Epithelial cell of proximal tubule (primary cell): ENCODE data around the gene ACD. TPM values are rescaled to one million over a fixed set of nuclear protein-coding genes. Genes with fewer than 3 reads are reported as not detected.

ENCODE experiments used
- DNase-seq: peaks from one replicate; pipeline ENCODE4 v3.0.0-alpha.2; 2011; ENCODE audit warnings: low read depth
- H3K4me3 ChIP-seq: 2 replicates; pipeline ENCODE4 v1.5.1; 2011; ENCODE audit warnings: low read depth, mild to moderate bottlenecking, low read length
- total RNA-seq: library from RNA; depleted of rRNA; stranded (reverse); fragments of >200 nt; gene quantifications from 2 replicates; pipeline ENCODE4 v1.2.3, GENCODE V29; 2015
- TF ChIP-seq, protein P1 (sequence below): conservative IDR thresholded peaks from 2 replicates; pipeline ENCODE4 v1.5.1; 2012; ENCODE audit warnings: low read depth, mild to moderate bottlenecking, low read length

ACD gene
- total RNA-seq, 1 donor from 2014 or later, result 71.6 TPM

DNA sequence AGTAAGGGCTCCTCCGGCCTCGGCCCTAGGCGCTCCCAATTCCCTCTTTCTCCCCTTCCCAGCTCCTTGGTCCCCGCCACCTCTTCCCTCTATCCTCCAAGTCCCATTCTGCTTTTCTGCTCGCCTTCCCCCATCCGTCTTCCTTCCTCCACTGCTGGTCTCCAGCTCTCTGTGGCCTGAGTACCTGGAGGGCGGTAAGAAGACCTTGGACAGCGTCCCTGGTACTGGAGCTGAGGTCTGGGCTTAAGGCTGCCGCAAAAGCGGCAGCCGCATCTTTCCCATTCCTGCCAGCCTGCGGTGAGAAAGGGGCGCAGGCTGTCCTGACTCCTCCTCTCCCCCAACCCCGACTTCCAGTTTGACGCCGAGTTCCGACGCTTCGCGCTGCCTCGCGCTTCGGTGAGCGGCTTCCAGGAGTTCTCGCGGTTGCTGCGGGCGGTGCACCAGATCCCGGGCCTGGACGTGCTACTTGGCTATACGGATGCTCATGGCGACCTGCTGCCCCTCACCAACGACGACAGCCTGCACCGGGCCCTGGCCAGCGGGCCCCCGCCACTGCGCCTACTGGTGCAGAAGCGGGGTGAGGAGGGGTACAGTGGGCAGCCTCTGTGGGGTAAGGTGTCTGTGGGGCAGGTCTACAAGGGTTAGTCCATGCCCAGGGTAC, 1.2 kb upstream of the ACD start:
- peak overlapping the region; percentile 98 for H3K4me3 ChIP-seq
- peak; percentile 30 for DNase-seq
- TF ChIP-seq, protein P1, sequence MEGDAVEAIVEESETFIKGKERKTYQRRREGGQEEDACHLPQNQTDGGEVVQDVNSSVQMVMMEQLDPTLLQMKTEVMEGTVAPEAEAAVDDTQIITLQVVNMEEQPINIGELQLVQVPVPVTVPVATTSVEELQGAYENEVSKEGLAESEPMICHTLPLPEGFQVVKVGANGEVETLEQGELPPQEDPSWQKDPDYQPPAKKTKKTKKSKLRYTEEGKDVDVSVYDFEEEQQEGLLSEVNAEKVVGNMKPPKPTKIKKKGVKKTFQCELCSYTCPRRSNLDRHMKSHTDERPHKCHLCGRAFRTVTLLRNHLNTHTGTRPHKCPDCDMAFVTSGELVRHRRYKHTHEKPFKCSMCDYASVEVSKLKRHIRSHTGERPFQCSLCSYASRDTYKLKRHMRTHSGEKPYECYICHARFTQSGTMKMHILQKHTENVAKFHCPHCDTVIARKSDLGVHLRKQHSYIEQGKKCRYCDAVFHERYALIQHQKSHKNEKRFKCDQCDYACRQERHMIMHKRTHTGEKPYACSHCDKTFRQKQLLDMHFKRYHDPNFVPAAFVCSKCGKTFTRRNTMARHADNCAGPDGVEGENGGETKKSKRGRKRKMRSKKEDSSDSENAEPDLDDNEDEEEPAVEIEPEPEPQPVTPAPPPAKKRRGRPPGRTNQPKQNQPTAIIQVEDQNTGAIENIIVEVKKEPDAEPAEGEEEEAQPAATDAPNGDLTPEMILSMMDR, result no peak

GRCh38 chr16:67660564-67661028, 536 bp upstream of the ACD start, which contains the start of gene PARD6A:
TSS of gene PARD6A (plus strand) at chr16:67660960. CDS start at chr16:67661039, 79 bp downstream.
- H3K4me3 ChIP-seq, result peak within 1 kb of the TSS; percentile 98
- TF ChIP-seq, protein P1, result no peak
- peak; percentile 40 for DNase-seq

DNA sequence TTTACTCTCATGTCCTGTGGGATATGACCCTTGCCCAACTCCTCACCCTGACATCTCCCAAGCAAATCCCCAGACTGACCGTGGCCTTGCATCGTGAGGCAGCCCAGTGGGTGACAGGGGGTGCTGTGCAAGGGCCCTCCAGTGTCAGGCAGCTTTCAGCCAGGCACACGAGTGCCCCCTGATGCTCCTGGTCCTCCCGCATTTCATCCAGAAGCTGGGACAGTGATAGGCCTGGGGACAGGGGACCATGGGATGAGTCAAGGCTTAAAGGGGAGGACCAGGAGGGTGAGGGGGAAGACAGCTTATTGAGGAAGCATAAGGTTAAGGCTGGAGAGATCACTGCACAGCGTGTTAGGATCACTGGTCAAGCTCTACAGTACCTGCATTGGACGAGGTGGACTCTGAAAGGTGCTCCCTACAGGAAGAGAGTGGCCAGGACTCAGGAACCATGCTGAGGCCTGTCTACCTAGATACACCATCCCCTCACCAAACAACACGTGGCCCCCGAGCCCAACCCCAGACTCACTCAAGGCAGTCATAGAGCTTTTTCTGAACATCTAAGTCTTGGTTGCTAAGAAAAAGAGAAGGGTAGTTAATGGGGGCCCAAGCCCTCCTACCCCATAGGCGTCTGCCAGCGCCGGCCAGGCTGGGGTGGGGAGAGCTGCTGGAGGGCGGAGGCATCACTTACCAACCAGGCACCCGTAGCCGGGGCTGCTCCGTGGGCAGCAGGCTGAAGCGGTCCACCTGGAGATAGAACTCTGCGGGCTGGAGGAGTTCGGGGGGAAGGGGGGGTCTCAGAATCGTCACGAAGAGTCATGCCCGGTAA, 998 bp downstream of the ACD start:
- H3K4me3 ChIP-seq, result peak overlapping the region; percentile 98
- TF ChIP-seq, protein P1, result no peak
- DNase-seq, result no peak

- TF ChIP-seq, protein P1, result no peak
- H3K4me3 ChIP-seq, result no peak overlapping the region
- no peak for DNase-seq
Observed at GRCh38 chr16:67657751-67658518, 2.1 kb downstream of the ACD start.

DNA sequence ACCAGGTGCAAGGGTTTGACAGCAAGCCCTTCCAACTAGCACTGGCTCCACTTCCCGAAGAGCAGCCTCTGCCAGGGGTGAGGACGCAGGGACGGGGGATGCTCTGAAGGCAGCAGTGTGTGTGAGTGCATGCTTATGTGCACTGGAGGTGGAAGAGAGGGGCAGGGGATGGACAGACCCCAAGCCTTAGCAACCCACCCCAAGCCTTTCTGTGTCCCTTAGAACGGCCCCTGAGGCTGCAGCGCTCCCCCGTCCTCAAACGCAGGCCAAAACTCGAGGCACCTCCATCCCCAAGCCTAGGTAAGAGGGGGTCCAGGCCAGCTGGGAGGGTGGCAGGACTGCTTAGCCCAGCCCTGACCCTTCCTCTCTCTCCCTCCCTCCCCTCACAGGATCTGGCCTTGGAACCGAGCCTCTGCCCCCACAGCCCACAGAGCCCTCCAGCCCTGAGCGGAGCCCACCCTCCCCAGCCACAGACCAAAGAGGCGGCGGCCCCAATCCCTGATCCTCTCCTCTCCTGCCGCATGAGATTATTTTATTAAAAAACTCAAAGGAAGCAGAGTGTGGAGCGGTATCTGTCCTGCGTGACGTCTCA, 2.9 kb downstream of the ACD start:
- TF ChIP-seq, protein P1, result no peak
- no peak for DNase-seq
- H3K4me3 ChIP-seq, result no peak overlapping the region

GRCh38 chr16:67656344-67657016, 3.6 kb downstream of the ACD start:
- no peak for DNase-seq
- H3K4me3 ChIP-seq, result no peak overlapping the region
- TF ChIP-seq, protein P1, result no peak
